ENCODE measurements around the gene MIX23.

DNA sequence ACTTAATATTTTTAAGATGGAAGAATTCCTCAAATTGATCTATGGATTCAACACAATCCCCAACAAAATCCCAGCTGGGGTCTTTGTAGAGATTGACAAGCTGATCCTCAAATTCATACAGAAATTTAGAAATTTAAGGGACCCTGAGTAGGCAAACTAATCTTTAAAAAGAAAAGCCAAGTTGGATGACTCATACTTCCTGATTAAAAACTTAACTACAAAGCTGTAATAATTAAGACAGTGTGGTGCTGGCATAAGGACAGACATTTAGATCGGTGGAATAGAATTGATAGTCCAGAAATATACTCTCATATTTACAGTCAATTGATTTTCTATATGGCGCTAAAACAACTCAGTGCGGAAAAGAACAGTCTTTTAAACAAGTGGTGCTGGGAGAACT, 12.6 kb upstream of the MIX23 start:
- TF ChIP-seq, protein P1, sequence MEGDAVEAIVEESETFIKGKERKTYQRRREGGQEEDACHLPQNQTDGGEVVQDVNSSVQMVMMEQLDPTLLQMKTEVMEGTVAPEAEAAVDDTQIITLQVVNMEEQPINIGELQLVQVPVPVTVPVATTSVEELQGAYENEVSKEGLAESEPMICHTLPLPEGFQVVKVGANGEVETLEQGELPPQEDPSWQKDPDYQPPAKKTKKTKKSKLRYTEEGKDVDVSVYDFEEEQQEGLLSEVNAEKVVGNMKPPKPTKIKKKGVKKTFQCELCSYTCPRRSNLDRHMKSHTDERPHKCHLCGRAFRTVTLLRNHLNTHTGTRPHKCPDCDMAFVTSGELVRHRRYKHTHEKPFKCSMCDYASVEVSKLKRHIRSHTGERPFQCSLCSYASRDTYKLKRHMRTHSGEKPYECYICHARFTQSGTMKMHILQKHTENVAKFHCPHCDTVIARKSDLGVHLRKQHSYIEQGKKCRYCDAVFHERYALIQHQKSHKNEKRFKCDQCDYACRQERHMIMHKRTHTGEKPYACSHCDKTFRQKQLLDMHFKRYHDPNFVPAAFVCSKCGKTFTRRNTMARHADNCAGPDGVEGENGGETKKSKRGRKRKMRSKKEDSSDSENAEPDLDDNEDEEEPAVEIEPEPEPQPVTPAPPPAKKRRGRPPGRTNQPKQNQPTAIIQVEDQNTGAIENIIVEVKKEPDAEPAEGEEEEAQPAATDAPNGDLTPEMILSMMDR (IDR thresholded peaks at IDR 0.05) = no peak
- TF ChIP-seq POLR2A (IDR thresholded peaks at IDR 0.05) = no peak
